ENCODE data around the gene TMEM186.

TMEM186 gene

DNA sequence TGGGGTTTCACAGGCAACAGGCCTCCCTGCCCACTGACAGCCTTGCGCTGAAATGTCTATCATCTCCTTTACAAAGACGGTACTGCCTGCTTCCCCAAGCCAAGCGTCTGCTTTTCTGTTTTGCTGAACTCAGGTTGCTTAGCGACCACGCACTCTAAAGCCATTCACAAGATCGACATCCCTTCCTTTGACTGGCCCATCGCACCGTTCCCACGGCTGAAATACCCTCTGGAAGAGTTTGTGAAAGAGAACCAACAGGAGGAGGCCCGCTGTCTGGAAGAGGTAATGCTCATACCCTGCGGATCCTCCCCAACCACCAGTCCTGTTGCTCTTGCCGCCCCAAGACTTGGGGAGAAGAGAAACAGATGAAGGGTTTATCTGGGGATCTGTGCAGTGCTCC lies 28.7 kb downstream of the TMEM186 start:
- Mint-ChIP-seq H3K36me3 (ENCODE audit: low read depth) (peaks cover 40% of the 10 kb centered on the region), H3K27me3 (ENCODE audit: low read depth) (no peaks in the 10 kb centered on the region), H3K9me3 (no peaks in the 10 kb centered on the region), H3K27ac (no peak overlapping the region), H3K4me3 (no peak overlapping the region), H3K4me1 (no peaks in the 10 kb centered on the region)
- TF ChIP-seq, protein P1, sequence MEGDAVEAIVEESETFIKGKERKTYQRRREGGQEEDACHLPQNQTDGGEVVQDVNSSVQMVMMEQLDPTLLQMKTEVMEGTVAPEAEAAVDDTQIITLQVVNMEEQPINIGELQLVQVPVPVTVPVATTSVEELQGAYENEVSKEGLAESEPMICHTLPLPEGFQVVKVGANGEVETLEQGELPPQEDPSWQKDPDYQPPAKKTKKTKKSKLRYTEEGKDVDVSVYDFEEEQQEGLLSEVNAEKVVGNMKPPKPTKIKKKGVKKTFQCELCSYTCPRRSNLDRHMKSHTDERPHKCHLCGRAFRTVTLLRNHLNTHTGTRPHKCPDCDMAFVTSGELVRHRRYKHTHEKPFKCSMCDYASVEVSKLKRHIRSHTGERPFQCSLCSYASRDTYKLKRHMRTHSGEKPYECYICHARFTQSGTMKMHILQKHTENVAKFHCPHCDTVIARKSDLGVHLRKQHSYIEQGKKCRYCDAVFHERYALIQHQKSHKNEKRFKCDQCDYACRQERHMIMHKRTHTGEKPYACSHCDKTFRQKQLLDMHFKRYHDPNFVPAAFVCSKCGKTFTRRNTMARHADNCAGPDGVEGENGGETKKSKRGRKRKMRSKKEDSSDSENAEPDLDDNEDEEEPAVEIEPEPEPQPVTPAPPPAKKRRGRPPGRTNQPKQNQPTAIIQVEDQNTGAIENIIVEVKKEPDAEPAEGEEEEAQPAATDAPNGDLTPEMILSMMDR (IDR thresholded peaks at IDR 0.05; ENCODE audit: unreplicated experiment in 3 of 3): no peak

DNA sequence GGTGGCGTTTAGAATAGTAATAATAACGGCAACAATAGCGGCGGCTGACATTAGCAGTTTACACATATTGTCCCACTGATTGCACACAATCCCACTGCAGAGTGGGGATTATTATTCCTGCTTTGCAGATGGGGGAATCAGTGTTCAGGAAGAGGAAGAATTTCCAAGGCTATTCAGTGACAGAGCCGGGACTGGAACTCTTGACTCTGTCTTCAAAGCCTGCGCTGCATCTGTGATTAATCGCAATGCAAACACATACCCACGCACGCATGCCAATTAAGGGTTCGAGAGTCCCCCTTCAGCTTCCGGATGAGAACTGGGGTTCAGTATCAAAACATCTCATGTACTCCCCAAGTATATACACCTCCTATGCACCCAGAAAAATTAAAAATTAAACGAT lies 29.2 kb downstream of the TMEM186 start:
- Mint-ChIP-seq H3K27ac (no peak overlapping the region), H3K36me3 (ENCODE audit: low read depth) (peaks cover 36% of the 10 kb centered on the region), H3K9me3 (no peaks in the 10 kb centered on the region), H3K4me1 (no peaks in the 10 kb centered on the region), H3K4me3 (no peak overlapping the region), H3K27me3 (ENCODE audit: low read depth) (no peaks in the 10 kb centered on the region)
- TF ChIP-seq, protein P1 (IDR thresholded peaks at IDR 0.05; ENCODE audit: unreplicated experiment in 3 of 3): no peak

DNA sequence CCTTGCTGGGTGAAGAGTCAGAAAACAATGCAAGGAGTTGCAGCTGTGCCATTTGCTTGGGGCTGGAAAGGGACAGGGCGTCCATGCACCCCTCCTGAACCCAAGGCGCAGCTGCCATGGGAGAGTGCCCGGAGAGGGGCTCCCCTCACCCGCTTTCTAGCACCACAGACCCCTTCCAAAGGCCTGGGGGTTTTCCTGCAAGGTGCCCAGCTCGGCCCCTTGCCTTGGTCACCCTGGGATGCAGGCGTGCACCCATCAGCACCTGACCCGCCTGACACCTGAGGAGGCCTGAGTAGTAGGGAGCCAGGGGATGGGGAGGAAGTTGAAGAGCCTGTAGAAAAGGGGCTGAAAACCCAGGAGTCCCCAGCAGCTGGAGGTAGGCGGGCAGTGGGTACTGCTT lies 30.3 kb downstream of the TMEM186 start:
- H3K4me3 Mint-ChIP-seq: no peak overlapping the region

DNA sequence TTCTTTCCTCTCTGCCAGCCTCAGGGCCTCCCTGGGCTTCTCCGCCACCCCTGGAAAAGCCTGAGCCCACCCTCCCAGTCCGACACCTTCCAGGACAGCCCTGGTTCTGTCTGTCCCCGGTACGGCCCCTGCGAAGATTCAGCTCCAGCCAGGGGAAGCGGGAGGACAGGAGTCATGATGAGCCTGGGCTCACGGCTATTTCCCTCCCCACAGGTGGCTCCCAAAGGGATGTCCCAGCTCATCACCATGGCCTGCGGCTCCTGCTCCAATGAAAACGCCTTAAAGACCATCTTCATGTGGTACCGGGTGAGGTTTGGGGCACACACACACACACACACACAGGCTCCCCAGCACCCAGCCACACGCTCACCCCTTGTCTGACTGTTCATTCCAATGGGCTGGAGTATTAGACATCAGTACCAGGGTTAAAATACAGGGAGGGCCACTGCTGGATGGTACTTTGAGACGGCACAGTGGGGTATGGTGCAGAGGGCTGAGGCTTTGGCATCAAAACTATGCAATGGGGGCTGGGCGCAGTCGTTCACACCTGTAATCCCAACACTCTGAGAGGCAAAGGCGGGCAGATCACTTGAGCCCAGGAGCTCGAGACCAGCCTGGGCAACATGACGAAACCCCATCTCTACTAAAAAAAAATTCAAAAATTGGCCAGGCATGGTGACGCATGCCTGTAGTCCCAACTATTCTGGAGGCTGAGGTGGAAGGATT lies 32.8 kb downstream of the TMEM186 start:
- Mint-ChIP-seq H3K36me3 (ENCODE audit: low read depth) (peaks cover 40% of the 10 kb centered on the region), H3K27ac (no peak overlapping the region), H3K4me1 (no peaks in the 10 kb centered on the region), H3K9me3 (no peaks in the 10 kb centered on the region), H3K4me3 (no peak overlapping the region), H3K27me3 (ENCODE audit: low read depth) (no peaks in the 10 kb centered on the region)
- TF ChIP-seq, protein P1 (IDR thresholded peaks at IDR 0.05; ENCODE audit: unreplicated experiment in 3 of 3): no peak

More for the DNA sequence above, 30.3 kb downstream of the TMEM186 start:
- no peaks in the 10 kb centered on the region for H3K27me3 Mint-ChIP-seq (ENCODE audit: low read depth)
- H3K27ac Mint-ChIP-seq: no peak overlapping the region
- TF ChIP-seq, protein P1 (IDR thresholded peaks at IDR 0.05; ENCODE audit: unreplicated experiment in 3 of 3): no peak
- H3K36me3 Mint-ChIP-seq (ENCODE audit: low read depth): peaks cover 29% of the 10 kb centered on the region
- H3K4me1 Mint-ChIP-seq: no peaks in the 10 kb centered on the region
- H3K9me3 Mint-ChIP-seq: no peaks in the 10 kb centered on the region

DNA sequence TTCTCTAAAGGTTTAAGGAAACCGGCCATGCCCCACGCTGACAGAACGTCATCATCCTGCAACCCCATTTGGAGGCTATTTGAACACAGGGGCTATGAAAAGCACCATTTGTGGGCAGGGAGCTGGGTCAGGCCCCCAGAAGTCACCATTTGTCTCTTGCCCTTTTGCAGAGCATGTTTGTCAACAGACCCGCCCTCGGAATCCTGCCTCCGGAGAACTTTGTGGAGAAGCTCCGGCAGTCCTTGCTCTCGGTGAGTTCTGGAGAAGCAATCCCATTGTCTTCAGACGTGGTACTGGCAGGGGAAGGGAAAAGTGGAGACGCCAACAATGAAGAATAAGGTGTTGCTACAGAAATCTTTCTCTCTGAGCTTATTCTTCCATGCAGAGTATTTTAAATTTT lies 33.5 kb downstream of the TMEM186 start:
- no peaks in the 10 kb centered on the region for H3K9me3 Mint-ChIP-seq
- H3K27me3 Mint-ChIP-seq (ENCODE audit: low read depth): no peaks in the 10 kb centered on the region
- no peak overlapping the region for H3K4me3 Mint-ChIP-seq
- no peaks in the 10 kb centered on the region for H3K4me1 Mint-ChIP-seq
- no peak overlapping the region for H3K27ac Mint-ChIP-seq
- TF ChIP-seq, protein P1 (IDR thresholded peaks at IDR 0.05; ENCODE audit: unreplicated experiment in 3 of 3): no peak
- H3K36me3 Mint-ChIP-seq (ENCODE audit: low read depth): peaks cover 38% of the 10 kb centered on the region

DNA sequence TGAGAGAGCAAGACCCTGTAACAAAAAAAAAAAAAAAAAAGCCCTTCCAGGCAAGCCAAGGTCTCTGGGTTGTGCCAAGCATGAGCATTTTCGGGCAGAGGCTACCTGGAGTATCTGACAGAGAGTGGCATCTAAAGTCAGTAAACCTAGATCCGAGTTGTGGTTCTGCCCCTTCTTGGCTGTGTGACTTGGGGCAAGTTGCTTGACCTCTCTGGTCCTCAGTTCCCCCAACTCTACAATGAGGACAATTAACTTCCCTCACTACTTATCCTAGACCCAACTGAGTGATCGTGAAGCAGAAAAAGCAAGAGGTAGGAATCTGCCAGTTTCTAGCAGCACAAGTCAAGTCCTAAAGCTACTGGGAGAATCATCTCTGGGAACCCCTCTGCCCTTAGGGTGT lies 34.4 kb downstream of the TMEM186 start:
- no peaks in the 10 kb centered on the region for H3K27me3 Mint-ChIP-seq (ENCODE audit: low read depth)
- H3K9me3 Mint-ChIP-seq: no peaks in the 10 kb centered on the region
- no peak overlapping the region for H3K4me3 Mint-ChIP-seq
- TF ChIP-seq, protein P1 (IDR thresholded peaks at IDR 0.05; ENCODE audit: unreplicated experiment in 3 of 3): no peak
- peaks cover 31% of the 10 kb centered on the region for H3K36me3 Mint-ChIP-seq (ENCODE audit: low read depth)
- no peak overlapping the region for H3K27ac Mint-ChIP-seq
- no peaks in the 10 kb centered on the region for H3K4me1 Mint-ChIP-seq
